ENCODE data around the gene RAB10.

DNA sequence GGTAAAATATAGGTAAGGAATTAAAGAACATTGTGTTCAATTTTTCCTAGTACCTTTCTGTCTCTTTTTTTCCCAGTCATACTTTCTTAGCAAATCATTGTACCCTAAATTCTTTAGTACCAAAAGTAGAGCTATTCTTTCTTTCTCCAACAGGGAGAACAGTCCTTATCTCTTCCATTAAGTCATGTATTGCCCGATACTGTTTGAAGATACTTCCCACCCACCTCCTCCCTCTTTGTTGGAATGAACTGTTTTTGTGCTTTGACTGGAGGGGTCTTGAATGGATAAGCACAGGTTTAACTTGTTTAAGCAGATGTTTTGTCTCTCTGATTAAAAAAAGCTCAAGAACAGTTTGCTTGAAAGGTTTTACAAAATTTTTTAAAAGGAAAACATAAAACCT, 41.3 kb downstream of the RAB10 start:
- TF ChIP-seq, protein P1, sequence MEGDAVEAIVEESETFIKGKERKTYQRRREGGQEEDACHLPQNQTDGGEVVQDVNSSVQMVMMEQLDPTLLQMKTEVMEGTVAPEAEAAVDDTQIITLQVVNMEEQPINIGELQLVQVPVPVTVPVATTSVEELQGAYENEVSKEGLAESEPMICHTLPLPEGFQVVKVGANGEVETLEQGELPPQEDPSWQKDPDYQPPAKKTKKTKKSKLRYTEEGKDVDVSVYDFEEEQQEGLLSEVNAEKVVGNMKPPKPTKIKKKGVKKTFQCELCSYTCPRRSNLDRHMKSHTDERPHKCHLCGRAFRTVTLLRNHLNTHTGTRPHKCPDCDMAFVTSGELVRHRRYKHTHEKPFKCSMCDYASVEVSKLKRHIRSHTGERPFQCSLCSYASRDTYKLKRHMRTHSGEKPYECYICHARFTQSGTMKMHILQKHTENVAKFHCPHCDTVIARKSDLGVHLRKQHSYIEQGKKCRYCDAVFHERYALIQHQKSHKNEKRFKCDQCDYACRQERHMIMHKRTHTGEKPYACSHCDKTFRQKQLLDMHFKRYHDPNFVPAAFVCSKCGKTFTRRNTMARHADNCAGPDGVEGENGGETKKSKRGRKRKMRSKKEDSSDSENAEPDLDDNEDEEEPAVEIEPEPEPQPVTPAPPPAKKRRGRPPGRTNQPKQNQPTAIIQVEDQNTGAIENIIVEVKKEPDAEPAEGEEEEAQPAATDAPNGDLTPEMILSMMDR (conservative IDR thresholded peaks at IDR 0.05; ENCODE audit: low read depth, low read length), result no peak
- no peak for TF ChIP-seq EZH2 (IDR thresholded peaks at IDR 0.05; ENCODE audit: borderline replicate concordance, low read depth, low read length, poor library complexity, severe bottlenecking)
